Lower leg skin (tissue), 3 donors: ENCODE results near the gene NEGR1.

Source experiments
- POLR2A ChIP-seq, 2 donors: fragments of 450-650 bp; IDR thresholded peaks; one replicate each; pipeline ENCODE4 v1.6.1; 2016 to 2017; ENCODE audit warnings: antibody characterized with exemption in 2 of 2, mild to moderate bottlenecking in 1 of 2, moderate library complexity in 1 of 2
- TF ChIP-seq, protein P1 (sequence below), 3 donors: fragments of 450-650 bp; IDR thresholded peaks; one replicate each; pipeline ENCODE4 v1.5.1; 2016; ENCODE audit warnings: antibody characterized with exemption in 3 of 3, mild to moderate bottlenecking in 3 of 3, moderate library complexity in 2 of 3

DNA sequence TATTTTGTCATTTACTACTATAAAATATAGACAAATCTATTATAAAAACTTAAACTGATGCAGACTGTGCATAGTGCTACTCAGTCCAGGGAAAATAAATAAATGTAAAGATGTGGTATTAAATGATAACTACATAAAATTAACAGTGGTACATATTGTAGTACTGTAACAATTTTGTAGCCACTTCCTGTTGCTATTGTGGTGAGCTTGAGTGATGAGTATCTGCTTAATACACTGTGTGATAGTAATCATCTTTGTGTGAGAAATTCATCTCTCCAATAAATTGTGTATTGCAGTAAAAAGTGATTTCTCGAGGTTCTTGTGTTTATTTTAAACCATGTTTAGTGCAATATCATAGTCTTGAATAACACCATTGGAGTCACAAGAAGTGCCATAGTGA is 848.1 kb downstream of the NEGR1 start:
- TF ChIP-seq, protein P1, sequence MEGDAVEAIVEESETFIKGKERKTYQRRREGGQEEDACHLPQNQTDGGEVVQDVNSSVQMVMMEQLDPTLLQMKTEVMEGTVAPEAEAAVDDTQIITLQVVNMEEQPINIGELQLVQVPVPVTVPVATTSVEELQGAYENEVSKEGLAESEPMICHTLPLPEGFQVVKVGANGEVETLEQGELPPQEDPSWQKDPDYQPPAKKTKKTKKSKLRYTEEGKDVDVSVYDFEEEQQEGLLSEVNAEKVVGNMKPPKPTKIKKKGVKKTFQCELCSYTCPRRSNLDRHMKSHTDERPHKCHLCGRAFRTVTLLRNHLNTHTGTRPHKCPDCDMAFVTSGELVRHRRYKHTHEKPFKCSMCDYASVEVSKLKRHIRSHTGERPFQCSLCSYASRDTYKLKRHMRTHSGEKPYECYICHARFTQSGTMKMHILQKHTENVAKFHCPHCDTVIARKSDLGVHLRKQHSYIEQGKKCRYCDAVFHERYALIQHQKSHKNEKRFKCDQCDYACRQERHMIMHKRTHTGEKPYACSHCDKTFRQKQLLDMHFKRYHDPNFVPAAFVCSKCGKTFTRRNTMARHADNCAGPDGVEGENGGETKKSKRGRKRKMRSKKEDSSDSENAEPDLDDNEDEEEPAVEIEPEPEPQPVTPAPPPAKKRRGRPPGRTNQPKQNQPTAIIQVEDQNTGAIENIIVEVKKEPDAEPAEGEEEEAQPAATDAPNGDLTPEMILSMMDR (IDR thresholded peaks at IDR 0.05): no peak
- TF ChIP-seq POLR2A (IDR thresholded peaks at IDR 0.05): no peak
